CD4-positive, CD25-positive, alpha-beta regulatory T cell (primary cell): Measurements from ENCODE around the gene ENO2. TPM values are rescaled to one million over a fixed set of nuclear protein-coding genes. Genes with fewer than 3 reads are reported as not detected.

ENCODE experiments used
- ATAC-seq, 2 donors: fragments of 150-1000 bp; cut with Tn5 transposase; one replicate each; pipeline ENCODE4 v1.10.0; 2021; ENCODE audit warnings: low read depth in 2 of 2, moderate number of reproducible peaks in 2 of 2, moderate library complexity in 1 of 2
- DNase-seq, 3 donors: peaks; one replicate each; pipeline versions ENCODE4 v3.0.0 to v3.0.0-alpha.2; 2012 to 2022; ENCODE audit warnings: mixed read lengths in 1 of 3
- H3K27ac ChIP-seq: one replicate; pipeline ENCODE4 v1.7.0; 2013; ENCODE audit warnings: mild to moderate bottlenecking, low read length; ENCODE audit not compliant: insufficient read depth, poor library complexity, severe bottlenecking
- H3K27me3 ChIP-seq: one replicate; pipeline ENCODE4 v1.7.0; 2013; ENCODE audit warnings: low read length; ENCODE audit not compliant: control insufficient read depth, insufficient read depth
- H3K36me3 ChIP-seq: one replicate; pipeline ENCODE4 v1.7.0; 2013; ENCODE audit warnings: mild to moderate bottlenecking, low read length, moderate library complexity; ENCODE audit not compliant: control insufficient read depth, insufficient read depth
- H3K4me1 ChIP-seq: 2 replicates; pipeline ENCODE4 v1.7.0; 2013; ENCODE audit warnings: mild to moderate bottlenecking, low read length; ENCODE audit not compliant: insufficient read depth, control insufficient read depth, poor library complexity, severe bottlenecking
- H3K4me3 ChIP-seq: one replicate; pipeline ENCODE4 v1.7.0; 2013; ENCODE audit warnings: low read depth, mild to moderate bottlenecking, low read length, moderate library complexity
- H3K9me3 ChIP-seq, 2 experiments: 1 replicate in 1 of 2; 2 replicates in 1 of 2; pipeline ENCODE4 v1.7.0; 2013; ENCODE audit warnings: low read length in 2 of 2, mild to moderate bottlenecking in 1 of 2, moderate library complexity in 1 of 2; ENCODE audit not compliant: control insufficient read depth in 2 of 2
- H3K27ac Mint-ChIP-seq, 3 donors: one replicate each; pipeline ENCODE4 v1.8.0; 2020 to 2022; ENCODE audit warnings: mild to moderate bottlenecking in 3 of 3, mixed read lengths in 3 of 3, moderate library complexity in 2 of 3
- H3K27me3 Mint-ChIP-seq: one replicate; pipeline ENCODE4 v1.8.0; 2022; ENCODE audit warnings: mild to moderate bottlenecking, mixed read lengths
- H3K36me3 Mint-ChIP-seq: one replicate; pipeline ENCODE4 v1.8.0; 2020; ENCODE audit warnings: mixed read lengths
- H3K4me1 Mint-ChIP-seq, 4 donors: one replicate each; pipeline ENCODE4 v1.8.0; 2020 to 2022; ENCODE audit warnings: mixed read lengths in 4 of 4, mild to moderate bottlenecking in 1 of 4
- H3K4me3 Mint-ChIP-seq, 4 donors: one replicate each; pipeline ENCODE4 v1.8.0; 2020 to 2022; ENCODE audit warnings: mild to moderate bottlenecking in 4 of 4, mixed read lengths in 4 of 4, moderate library complexity in 3 of 4
- H3K9me3 Mint-ChIP-seq, 7 donors: one replicate each; pipeline ENCODE4 v1.8.0; 2020 to 2022; ENCODE audit warnings: mixed read lengths in 7 of 7, mild to moderate bottlenecking in 3 of 7, moderate library complexity in 2 of 7
- polyA plus RNA-seq, 4 donors: library from polyadenylated mRNA; unstranded; fragments of 300-500 nt; fragmentation: Illumina TruSeq; gene quantifications; one replicate each; pipeline ENCODE4 v1.2.3, GENCODE V29; 2021
- total RNA-seq: library from RNA; stranded (reverse); gene quantifications from one replicate; pipeline ENCODE4 v1.2.3, GENCODE V29; 2022

Gene ENO2
- total and polyA plus RNA-seq, 5 donors from 2014 or later = 18.1 to 88.2 (median 23.2) TPM

DNA sequence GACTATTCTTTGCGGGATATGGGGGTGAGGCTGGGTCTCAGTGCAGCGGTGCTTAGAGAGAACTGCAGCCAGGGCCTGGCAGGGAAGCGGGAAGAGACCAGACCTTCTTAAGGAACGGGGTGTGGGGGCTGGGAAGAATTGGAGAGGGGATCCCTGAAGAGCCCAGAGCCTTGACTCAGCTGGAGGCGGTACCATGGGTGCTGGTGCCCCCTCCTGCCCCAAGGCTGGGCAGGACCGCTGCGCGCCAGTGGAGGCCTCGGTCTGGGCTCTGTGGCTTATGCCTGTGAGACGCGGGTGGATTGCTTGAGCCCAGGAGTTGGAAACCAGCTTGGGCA is 27.9 kb downstream of the ENO2 start:
- H3K27me3 ChIP-seq = no peaks in the 10 kb centered on the region
- Mint-ChIP-seq H3K9me3 (no peaks in the 10 kb centered on the region), H3K4me3 (peak overlapping the region; percentile 44 to 99 (median 86)), H3K36me3 (no peaks in the 10 kb centered on the region), H3K4me1 (peaks cover 6 to 66% (median 22%) of the 10 kb centered on the region in 4 donors), H3K27ac (peak overlapping the region; percentile 92 to 99 (median 97)), H3K27me3 (no peaks in the 10 kb centered on the region)
- ATAC-seq (no peak), DNase-seq (no peak)
- no peaks in the 10 kb centered on the region for H3K36me3 ChIP-seq
- H3K4me3 ChIP-seq = no peak overlapping the region
- H3K9me3 ChIP-seq = no peaks in the 10 kb centered on the region
- H3K4me1 ChIP-seq = peaks cover 59% of the 10 kb centered on the region
- H3K27ac ChIP-seq = peak overlapping the region; percentile 98

GRCh38 chr12:6943389-6943721 is 29.0 kb downstream of the ENO2 start:
- H3K9me3 ChIP-seq = no peaks in the 10 kb centered on the region
- H3K27ac ChIP-seq = peak overlapping the region; percentile 98
- DNase-seq (peak; percentile 78 to 94 (median 90)), ATAC-seq (peak; percentile 63 to 68)
- no peaks in the 10 kb centered on the region for H3K27me3 ChIP-seq
- H3K27me3 Mint-ChIP-seq = no peaks in the 10 kb centered on the region
- H3K9me3 Mint-ChIP-seq = no peaks in the 10 kb centered on the region
- H3K4me1 ChIP-seq = peaks cover 62% of the 10 kb centered on the region
- peaks cover 6 to 71% (median 27%) of the 10 kb centered on the region in 4 donors for H3K4me1 Mint-ChIP-seq
- H3K27ac Mint-ChIP-seq = peak overlapping the region; percentile 97 to 100 (median 99)
- H3K4me3 Mint-ChIP-seq = peak overlapping the region; percentile 88 to 99 (median 98)
- peak overlapping the region; percentile 79 for H3K4me3 ChIP-seq
- H3K36me3 ChIP-seq = no peaks in the 10 kb centered on the region
- no peaks in the 10 kb centered on the region for H3K36me3 Mint-ChIP-seq

DNA sequence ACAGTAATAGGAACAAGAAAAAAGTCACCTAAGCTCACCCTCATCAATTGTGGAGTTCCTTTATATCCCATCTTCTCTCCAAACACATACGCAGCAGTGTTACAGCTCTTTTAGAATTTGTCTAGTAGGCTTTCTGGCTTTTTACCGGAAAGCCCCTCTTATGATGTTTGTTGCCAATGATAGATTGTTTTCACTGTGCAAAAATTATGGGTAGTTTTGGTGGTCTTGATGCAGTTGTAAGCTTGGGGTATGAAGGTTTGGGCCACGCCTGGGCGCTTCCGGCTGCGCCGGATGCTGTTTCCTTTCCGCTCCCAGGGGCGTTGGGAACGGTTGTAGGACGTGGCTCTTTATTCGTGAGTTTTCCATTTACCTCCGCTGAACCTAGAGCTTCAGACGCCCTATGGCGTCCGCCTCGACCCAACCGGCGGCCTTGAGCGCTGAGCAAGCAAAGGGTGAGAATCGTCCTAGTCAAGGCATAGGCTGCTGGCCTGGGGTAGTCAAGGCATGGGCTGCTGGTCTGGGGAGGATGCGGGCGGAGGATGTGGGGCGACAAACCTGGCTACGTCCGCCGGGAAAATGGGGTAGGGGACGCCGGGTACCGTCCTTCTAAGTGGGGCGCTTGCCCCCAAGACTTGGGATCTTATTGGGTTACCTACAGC is 29.5 kb downstream of the ENO2 start, which contains the start of the genes C12orf57 and RNU7-1:
TSS of gene C12orf57 (plus strand) at position 301 of the 659 bp plus-strand sequence. CDS start at position 401, 100 bp downstream.
TSS of gene RNU7-1 (plus strand) at position 95 of the 659 bp plus-strand sequence.
- H3K9me3 ChIP-seq = no peaks in the 10 kb centered on the region
- Mint-ChIP-seq H3K27me3 (no peaks in the 10 kb centered on the region), H3K36me3 (no peaks in the 10 kb centered on the region), H3K27ac (peak within 1 kb of the TSS; percentile 97 to 100 (median 99)), H3K9me3 (no peaks in the 10 kb centered on the region), H3K4me1 (peaks cover 6 to 76% (median 29%) of the 10 kb centered on the region in 4 donors), H3K4me3 (peak within 1 kb of the TSS; percentile 88 to 99 (median 98))
- H3K4me3 ChIP-seq = peak within 1 kb of the TSS; percentile 79
- peak within 1 kb of the TSS; percentile 98 for H3K27ac ChIP-seq
- H3K4me1 ChIP-seq = peaks cover 63% of the 10 kb centered on the region
- no peaks in the 10 kb centered on the region for H3K27me3 ChIP-seq
- DNase-seq = peak; percentile 72 to 92 (median 87)
- ATAC-seq = peak; percentile 46 to 52
- no peaks in the 10 kb centered on the region for H3K36me3 ChIP-seq

GRCh38 chr12:6944381-6945186 is 30.2 kb downstream of the ENO2 start:
- Histone ChIP-seq H3K27me3 (no peaks in the 10 kb centered on the region), H3K27ac (peak overlapping the region; percentile 98), H3K9me3 (no peaks in the 10 kb centered on the region), H3K4me3 (peak overlapping the region; percentile 79), H3K4me1 (peaks cover 71% of the 10 kb centered on the region), H3K36me3 (no peaks in the 10 kb centered on the region)
- peak overlapping the region; percentile 88 to 99 (median 98) for H3K4me3 Mint-ChIP-seq
- H3K27ac Mint-ChIP-seq = peak overlapping the region; percentile 97 to 100 (median 99)
- H3K27me3 Mint-ChIP-seq = peaks cover 4% of the 10 kb centered on the region
- no peaks in the 10 kb centered on the region for H3K36me3 Mint-ChIP-seq
- peak; percentile 81 to 94 (median 86) for DNase-seq
- no peaks in the 10 kb centered on the region for H3K9me3 Mint-ChIP-seq
- peaks cover 6 to 76% (median 34%) of the 10 kb centered on the region in 4 donors for H3K4me1 Mint-ChIP-seq
- peak; percentile 66 to 67 for ATAC-seq

DNA sequence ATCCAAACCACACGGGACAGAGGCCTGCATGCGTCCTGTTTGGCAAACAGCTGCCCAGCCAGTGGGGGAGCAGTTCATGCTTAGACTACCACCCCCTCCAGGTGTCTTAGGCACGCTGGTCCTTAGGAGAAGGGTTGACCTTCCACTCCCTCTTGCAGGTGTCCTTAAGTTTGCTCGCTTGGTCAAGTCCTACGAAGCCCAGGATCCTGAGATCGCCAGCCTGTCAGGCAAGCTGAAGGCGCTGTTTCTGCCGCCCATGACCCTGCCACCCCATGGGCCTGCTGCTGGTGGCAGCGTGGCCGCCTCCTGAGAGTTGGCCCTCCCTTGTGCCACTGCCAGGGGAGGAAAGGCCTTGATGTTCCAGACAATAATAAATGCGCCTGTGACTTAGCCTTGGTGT is 31.2 kb downstream of the ENO2 start:
- ATAC-seq (no peak), DNase-seq (no peak)
- H3K4me1 ChIP-seq = peaks cover 81% of the 10 kb centered on the region
- Mint-ChIP-seq H3K4me3 (peak overlapping the region; percentile 88 to 99 (median 98)), H3K9me3 (no peaks in the 10 kb centered on the region), H3K27me3 (peaks cover 4% of the 10 kb centered on the region), H3K4me1 (peaks cover 12 to 81% (median 44%) of the 10 kb centered on the region in 4 donors), H3K36me3 (no peaks in the 10 kb centered on the region), H3K27ac (peak overlapping the region; percentile 97 to 99 (median 98))
- H3K27me3 ChIP-seq = no peaks in the 10 kb centered on the region
- no peaks in the 10 kb centered on the region for H3K36me3 ChIP-seq
- no peaks in the 10 kb centered on the region for H3K9me3 ChIP-seq
- H3K27ac ChIP-seq = peak overlapping the region; percentile 98
- H3K4me3 ChIP-seq = peak overlapping the region; percentile 79

DNA sequence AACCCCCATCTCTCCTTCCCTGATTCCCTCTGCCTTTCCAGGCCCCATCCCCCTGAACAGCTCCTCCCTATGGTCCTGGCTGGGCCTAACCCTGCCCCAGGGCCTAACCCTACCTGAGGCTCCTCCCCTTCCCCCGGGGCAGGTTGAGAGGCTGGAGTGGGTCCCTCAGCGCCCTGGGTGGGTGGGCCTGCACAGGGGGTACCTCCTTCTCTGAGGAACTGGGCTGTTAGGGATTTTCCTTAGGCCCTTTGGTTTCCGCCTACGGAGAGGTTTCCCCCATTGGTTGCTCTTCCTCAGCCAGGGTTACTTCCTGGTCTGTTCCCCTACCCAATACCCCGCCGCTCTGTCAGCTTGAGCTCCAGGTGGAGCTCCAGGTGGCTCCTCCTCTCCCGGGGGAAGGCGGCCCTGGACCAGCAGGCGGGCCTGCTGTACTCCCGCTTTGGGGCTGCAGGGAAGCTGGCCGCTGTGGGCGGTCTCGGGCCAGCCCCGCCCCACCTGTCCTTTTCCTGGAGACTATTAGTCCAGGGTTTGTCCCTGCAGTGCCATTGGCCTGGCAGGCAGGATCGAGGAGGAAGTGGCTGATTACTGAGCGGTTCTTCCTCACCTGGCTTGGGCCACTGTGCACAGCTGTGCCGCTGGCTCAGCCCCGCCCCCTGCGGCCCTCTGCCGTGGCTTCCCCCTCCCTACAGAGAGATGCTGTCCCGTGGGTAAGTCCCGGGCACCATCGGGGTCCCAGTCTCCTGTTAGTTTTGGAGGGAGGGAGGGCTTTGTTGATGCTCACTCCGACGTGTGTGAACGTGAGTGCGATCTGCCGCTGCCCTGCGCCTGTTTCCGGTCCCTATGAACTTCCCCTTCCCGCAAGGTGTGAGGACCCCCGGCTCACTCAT is 31.9 kb downstream of the ENO2 start:
- ATAC-seq (peak; percentile 3 to 4), DNase-seq (peak; percentile 52 to 77 (median 73))
- Mint-ChIP-seq H3K27ac (peak overlapping the region; percentile 97 to 99 (median 98)), H3K4me3 (peak overlapping the region; percentile 88 to 99 (median 96)), H3K9me3 (no peaks in the 10 kb centered on the region), H3K36me3 (no peaks in the 10 kb centered on the region), H3K27me3 (peaks cover 4% of the 10 kb centered on the region), H3K4me1 (peaks cover 14 to 84% (median 46%) of the 10 kb centered on the region in 4 donors)
- Histone ChIP-seq H3K36me3 (no peaks in the 10 kb centered on the region), H3K9me3 (no peaks in the 10 kb centered on the region), H3K4me1 (peaks cover 86% of the 10 kb centered on the region), H3K27ac (peak overlapping the region; percentile 98), H3K4me3 (peak overlapping the region; percentile 58), H3K27me3 (no peaks in the 10 kb centered on the region)

DNA sequence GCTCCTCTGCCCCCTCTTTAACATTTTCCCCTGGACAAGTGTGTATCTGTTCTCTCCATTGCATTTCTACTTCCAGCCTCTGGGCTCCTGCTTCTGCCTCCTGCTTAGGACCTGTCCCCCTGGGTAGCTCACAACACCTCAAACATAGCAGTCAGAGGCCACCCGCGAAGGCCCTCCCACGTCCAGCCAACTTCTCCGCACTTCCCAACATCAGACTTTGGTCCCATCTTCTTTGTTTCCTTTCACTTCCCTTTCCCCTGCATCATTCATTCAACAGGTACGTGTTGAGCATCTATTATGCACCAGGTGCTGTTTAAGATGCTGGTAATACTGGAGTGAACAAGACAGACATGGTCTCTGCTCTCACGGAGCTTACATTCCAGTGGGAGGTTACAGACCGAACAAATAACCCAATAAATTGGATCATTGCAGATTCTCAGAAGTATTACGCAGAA is 32.6 kb downstream of the ENO2 start:
- Mint-ChIP-seq H3K4me3 (peak overlapping the region; percentile 88 to 99 (median 96)), H3K9me3 (no peaks in the 10 kb centered on the region), H3K36me3 (no peaks in the 10 kb centered on the region), H3K4me1 (peaks cover 14 to 84% (median 46%) of the 10 kb centered on the region in 4 donors), H3K27ac (peak overlapping the region; percentile 97 to 99 (median 98)), H3K27me3 (peaks cover 4% of the 10 kb centered on the region)
- ATAC-seq (no peak), DNase-seq (no peak)
- no peaks in the 10 kb centered on the region for H3K9me3 ChIP-seq
- H3K36me3 ChIP-seq = no peaks in the 10 kb centered on the region
- peak overlapping the region; percentile 58 for H3K4me3 ChIP-seq
- H3K27me3 ChIP-seq = no peaks in the 10 kb centered on the region
- H3K27ac ChIP-seq = peak overlapping the region; percentile 98
- H3K4me1 ChIP-seq = peaks cover 90% of the 10 kb centered on the region
